NCI-H748 treated with DMSO at 0.1 percent for 48 hours (cell line): ENCODE data around the gene MAP9.
"Not testable (repeated sequence)": the region's sequence is repeated elsewhere in the genome, so short reads cannot be mapped to it uniquely, and the experiment has no call there.

Source experiments
- DNase-seq: peaks from one replicate; lab custom pipeline; 2025; lab: John Stamatoyannopoulos, UW

The MAP9 gene

DNA sequence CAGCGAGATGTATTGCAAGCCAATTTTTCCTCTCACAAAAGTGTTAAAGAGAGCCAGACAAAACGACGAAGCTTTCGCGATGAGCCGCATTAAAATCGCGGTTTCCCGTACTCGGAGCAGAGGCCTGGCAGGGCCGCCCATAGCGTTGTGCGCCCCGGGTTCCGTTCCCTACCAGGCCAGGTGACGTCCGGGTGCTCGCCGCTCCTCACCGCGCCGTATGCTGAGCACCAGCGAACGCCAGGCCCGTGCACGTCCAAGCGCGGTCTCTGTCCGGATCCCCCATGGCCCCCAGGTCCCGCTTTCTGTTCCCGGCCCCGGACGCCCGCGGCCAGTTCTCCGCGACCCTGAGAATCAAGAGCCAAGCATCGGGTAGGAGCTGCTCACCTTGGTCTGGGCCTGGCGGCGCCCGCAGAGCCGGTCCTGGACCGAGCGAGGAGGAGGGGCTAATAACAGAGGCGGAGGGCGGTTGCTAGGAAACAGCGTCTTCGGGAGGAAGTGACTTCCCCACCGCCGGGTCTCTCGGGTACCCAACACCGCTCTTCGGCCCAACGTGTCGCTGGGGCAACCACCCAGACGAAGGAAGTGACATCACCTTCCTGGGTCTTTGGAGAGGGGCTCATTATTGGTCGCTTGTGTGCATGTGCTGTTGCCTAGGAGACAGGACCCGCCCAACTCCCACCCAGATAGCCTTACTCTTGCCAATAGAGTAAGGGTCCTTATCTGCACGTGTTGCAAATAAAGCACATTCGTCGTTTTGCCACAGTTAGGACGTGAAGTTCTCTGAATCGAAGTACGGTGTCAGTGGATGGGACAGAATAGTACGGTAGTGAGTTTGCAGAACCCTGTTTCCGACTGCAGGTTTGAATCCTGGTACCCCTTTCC, at the start of gene MAP9:
TSS of gene MAP9 (minus strand) at position 579 of the 882 bp plus-strand sequence. CDS start 1,115 bp downstream, outside the sequence.
- DNase-seq: peak; percentile 94

- not testable (repeated sequence) for DNase-seq
These were observed 48.0 kb upstream of the MAP9 start for GRCh38 chr4:155424778-155425177.

DNA sequence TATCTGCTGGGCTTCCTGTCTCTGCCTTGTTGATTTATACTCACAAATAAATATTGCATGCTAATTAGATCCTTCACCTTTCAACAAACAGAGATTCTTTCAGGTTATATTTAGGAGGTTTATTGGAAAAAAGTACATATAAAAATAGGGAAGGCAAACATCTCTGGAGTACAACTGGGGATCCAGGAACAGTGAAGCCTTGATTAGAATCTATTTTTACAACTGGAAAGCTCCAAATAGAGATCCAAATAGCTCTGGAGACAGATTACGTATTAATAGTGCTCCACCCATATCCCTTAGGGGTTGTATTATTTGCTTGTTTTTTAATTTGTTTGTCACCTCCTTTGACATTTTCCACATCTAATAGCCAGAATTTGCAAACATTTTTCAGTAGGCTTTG, 46.9 kb upstream of the MAP9 start:
- no peak for DNase-seq

- no peak for DNase-seq
These were observed 42.5 kb upstream of the MAP9 start for GRCh38 chr4:155419266-155419665.

DNA sequence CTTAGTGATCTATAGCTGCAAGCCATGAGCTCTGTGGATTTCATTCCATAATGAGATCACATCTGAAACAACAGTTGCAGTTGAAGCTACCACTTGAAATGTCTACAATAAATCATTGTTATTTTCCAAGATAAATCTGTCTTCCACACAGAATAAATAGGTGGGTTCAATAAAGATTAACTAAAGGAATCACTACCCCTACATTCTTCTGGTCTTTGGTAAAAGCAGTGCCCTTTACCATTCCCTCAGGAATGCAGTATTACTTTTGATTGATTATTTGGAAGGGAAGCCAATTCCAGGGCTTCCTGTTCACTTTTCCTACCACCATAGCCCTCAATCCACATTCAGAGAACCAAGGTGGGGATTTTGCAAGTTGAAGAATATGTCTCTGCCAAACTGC, 38.9 kb upstream of the MAP9 start:
- no peak for DNase-seq

DNA sequence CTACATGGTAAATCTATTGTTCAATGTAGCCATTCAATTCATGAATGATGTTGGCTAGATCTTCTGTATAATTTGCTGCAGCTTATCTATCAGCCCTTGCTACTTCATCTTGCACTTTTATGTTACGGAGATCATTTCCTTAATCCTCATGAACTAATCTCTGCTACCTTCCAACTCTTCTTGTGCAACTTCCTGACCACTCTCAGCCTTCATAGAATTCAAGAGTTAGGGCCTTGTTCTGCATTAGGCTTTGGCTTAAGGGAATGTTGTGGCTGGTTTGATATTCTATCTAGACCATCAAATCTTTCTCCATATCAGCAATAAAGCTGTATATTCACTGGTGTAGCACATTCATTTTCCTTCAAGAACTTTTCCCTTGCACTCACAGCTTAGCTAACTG, 36.7 kb upstream of the MAP9 start:
- no peak for DNase-seq

DNA sequence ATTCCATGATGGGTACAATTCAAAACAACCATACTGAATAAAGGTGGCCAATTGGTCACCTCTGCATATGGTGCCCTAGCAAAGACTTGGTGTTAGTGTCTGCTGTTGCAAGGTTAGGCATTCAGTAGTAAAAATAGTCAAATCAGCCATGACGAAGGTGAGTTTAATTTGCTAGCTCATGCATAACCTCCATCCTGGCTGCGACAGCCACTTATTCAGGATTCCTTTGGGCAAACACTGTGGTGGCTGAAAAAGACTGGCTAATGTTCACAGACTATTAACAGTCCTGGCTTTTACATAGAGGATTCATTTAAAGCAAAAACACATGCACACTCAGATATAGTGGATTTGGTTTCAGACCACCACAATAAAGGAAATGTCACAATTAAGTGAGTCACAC, 34.8 kb upstream of the MAP9 start:
- no peak for DNase-seq

DNA sequence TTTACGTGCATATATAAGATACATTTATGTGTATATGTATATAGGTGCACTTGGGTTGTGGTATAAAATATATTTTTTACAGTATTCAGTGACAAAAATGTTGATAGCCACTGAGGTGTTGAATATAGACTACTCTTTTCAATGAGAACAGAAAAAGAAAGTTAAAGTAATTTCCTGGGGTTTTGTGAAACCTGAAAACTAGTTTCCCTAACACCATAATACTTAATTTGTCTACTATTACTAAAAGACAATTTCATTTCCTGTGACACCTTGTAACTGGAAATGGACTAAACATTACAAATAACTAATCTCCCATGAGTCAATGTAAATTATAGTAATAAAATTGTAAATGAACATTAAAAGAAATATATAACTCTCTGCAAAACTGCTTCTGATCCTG, 32.0 kb upstream of the MAP9 start:
- DNase-seq: no peak

DNA sequence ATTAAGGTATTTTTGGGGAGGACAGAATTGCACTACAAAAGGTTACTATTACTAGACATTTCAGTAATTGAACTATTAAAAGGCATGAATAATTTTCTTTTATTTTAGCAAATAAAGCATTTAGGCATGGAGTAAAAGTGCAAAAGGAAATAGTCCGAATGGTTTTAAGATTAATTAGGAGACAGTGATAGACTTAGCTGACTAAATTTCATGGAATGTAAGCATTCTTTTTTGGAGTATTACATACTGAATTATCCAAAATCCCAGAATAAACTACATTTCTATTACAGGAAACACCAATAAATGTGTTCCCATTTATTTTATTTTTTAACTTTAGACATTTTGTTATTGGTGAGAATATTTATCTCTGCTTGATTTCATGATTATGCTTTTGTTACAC, 30.7 kb upstream of the MAP9 start:
- DNase-seq: no peak

DNA sequence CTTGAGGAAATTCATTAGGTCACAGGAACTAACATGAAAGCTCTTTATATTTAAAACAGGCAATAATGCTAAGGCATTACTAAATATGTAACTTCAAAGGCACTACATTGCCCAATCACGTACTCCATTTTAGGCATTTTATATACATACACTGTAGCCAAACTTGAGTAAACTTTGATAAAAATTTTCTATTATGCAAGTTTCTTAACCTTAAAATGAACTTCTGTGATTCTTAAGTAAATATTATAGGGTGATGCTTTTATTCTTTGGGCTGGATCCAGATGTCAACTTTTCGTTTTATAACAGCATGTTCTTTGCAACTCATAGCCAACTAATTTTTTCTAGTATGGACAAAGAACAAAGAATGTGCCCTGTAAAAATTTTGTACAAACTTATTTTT, 28.3 kb upstream of the MAP9 start:
- DNase-seq: no peak

DNA sequence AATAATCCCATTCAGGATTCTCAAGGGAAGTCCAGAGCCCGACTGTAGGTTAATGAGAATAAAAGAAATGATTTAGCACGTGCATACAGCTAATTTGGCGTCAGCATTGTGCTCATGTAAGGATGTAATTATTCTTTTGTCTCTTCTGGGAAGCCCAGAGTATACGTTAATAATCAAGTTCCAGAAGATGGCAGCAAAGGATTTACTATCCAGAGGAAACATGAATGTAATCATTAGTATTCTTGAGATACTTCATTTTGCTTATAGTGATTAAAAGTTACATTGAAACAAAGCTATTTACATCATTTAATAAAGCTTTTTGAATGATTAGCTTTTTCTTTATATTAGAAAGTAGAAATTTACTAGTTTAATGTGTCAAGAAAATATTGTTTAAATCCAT, 27.1 kb upstream of the MAP9 start:
- peak; percentile 44 for DNase-seq

GRCh38 chr4:155402941-155403340, 26.2 kb upstream of the MAP9 start:
- no peak for DNase-seq

DNA sequence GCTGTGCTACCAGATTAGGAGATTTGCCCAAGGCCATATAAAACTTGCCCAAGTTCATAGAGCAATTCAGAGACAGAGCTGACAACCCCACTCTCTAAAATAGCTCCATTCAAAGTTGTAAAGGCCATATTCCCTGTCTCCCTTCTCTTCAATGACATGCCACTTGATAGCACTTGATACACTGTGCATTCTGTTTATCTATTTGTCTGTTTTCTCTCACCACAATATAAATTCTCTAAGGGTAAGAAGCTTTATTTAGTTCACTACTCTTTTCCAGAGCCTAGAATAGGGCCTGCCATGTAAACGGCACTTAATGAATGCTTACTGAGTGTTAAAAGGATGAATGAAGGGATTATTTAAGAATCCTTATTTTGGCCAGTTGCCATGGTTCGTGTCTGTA, 24.1 kb upstream of the MAP9 start:
- no peak for DNase-seq

GRCh38 chr4:155399974-155400697, 23.4 kb upstream of the MAP9 start:
- DNase-seq: no peak

DNA sequence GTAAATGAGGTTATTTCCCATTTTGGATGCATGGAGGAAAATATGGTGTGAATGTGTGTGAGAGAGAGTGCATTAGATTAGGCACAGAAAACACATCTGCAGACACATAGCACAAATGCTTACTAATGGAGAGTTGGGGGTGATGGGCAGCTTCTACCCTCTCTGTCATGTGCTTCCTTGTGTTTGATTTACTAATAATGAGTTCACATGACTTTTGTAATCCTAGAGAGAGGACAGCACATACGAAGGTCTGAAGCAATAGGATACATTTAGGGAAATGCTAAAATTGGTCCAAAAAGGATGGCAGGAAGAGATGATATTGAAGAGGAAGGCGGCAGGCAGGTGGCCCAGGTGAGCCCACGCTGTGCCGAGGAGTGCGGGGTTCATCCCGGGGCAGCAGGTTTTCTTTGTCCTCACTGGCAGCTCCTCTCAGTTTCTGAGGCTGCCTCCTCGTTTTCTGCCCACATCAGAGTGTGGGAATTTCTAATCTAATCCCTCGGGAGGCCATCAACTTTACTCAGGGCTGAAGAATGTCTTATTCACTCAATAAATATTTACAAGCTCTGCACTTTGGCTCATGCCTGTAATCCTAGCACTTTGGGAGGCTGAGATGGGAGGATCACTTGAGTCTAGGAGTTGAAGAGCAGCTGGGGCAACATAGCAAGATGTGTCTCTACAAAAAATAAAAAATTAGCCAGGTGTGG, 15.9 kb upstream of the MAP9 start:
- no peak for DNase-seq

GRCh38 chr4:155391932-155392331, 15.2 kb upstream of the MAP9 start:
- no peak for DNase-seq

GRCh38 chr4:155388162-155388561, 11.4 kb upstream of the MAP9 start:
- no peak for DNase-seq

DNA sequence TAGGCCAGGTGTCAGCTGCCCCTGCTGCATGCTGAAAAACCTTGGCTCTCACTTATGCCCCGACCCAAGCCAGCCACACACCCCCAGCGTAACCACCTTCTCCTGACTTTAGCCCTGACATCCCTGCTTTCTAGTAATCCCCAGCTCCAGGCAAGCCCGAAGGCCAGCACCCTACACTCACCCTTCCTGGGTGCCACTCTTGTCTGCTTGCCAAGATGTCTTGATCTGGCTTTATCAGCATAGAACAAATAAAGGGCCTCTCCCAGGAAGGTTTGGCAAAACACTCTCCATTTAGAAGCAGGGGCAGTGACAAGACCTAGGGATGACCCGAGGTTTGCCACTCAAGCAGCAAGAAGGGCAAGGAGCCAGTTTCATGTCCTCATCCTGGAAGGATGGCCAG, 6.8 kb upstream of the MAP9 start:
- DNase-seq: no peak

DNA sequence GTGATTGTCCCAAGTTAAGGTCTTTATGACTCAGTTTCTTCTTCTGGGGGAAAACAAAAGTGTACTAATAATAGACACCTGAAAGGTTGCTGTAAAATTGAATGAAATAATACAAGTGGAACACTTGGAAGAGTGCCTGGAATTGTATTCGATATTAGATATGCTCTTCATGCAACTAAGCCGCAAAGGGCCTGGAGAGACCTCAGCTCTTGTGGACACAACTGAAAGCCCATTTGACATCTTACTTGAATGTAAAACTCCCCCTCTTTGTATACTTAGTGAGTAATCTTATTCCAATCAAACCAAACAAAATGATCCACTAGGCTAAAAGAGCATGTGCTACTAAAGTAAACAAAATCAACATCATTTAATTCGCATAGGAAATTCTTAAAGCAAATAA, 511 bp upstream of the MAP9 start:
- DNase-seq: peak; percentile 52

- peak; percentile 4 for DNase-seq
These were observed 5.2 kb downstream of the MAP9 start for GRCh38 chr4:155371432-155372043.

DNA sequence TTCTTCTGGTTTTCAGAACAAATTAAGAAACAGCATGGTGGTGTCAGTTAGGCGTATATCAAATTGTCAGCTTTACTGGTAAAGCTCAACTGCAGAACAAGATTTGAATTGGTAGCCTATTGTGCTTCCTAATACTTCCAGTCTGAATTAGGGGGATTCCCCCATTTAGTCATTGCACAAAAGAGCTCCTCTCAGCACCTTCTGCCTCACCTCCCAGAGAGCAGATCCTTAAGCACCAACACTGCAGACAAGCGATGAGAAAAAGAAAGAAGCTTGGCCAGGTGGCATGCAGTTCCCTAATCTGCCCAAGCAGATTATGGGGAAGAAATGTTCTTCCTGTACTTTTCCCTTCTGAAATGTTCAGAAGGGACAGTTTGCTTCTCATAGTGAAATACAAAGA, 9.2 kb downstream of the MAP9 start:
- DNase-seq: no peak

GRCh38 chr4:155353923-155354540, 22.7 kb downstream of the MAP9 start:
- no peak for DNase-seq
